ENCODE data around the gene ETNK2. TPM values are rescaled to one million over a fixed set of nuclear protein-coding genes. Genes with fewer than 3 reads are reported as not detected.

The ETNK2 gene
- total RNA-seq, 1 donor from 2014 or later = 10.0 TPM

DNA sequence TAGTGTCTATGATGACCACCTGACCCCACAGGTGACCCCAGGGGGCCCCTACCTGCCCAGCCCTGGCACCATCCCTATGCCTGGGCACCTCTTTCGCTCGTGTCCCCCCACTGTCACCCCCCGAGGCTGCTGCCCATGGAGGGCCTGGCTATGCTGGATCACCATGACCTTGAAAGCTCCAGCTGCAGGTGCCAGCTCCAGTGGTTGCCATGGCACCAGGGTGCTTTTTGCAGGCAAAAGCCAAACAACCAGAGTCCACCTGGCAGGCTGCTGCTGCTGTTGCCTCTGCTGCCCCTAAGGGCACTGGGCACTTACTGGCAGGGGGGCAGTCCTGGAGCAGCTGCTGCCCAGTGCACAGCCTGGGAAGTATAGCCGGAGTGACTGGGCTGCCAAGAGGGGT is 21.7 kb downstream of the ETNK2 start:
- Mint-ChIP-seq H3K9me3 (no peaks in the 10 kb centered on the region), H3K27me3 (no peaks in the 10 kb centered on the region), H3K36me3 (peaks cover 5% of the 10 kb centered on the region), H3K4me3 (no peak overlapping the region), H3K27ac (peak overlapping the region; percentile 22), H3K4me1 (ENCODE audit: unreplicated experiment) (peaks cover 37% of the 10 kb centered on the region)
- no peak for DNase-seq (ENCODE audit: extremely low spot score, unreplicated experiment)
- TF ChIP-seq, protein P1, sequence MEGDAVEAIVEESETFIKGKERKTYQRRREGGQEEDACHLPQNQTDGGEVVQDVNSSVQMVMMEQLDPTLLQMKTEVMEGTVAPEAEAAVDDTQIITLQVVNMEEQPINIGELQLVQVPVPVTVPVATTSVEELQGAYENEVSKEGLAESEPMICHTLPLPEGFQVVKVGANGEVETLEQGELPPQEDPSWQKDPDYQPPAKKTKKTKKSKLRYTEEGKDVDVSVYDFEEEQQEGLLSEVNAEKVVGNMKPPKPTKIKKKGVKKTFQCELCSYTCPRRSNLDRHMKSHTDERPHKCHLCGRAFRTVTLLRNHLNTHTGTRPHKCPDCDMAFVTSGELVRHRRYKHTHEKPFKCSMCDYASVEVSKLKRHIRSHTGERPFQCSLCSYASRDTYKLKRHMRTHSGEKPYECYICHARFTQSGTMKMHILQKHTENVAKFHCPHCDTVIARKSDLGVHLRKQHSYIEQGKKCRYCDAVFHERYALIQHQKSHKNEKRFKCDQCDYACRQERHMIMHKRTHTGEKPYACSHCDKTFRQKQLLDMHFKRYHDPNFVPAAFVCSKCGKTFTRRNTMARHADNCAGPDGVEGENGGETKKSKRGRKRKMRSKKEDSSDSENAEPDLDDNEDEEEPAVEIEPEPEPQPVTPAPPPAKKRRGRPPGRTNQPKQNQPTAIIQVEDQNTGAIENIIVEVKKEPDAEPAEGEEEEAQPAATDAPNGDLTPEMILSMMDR (conservative IDR thresholded peaks at IDR 0.05) = no peak

- Mint-ChIP-seq H3K27ac (peak overlapping the region; percentile 69), H3K4me3 (peak overlapping the region; percentile 73), H3K4me1 (ENCODE audit: unreplicated experiment) (peaks cover 37% of the 10 kb centered on the region), H3K9me3 (no peaks in the 10 kb centered on the region), H3K27me3 (no peaks in the 10 kb centered on the region), H3K36me3 (peaks cover 8% of the 10 kb centered on the region)
- DNase-seq (ENCODE audit: extremely low spot score, unreplicated experiment) = no peak
- TF ChIP-seq, protein P1 (conservative IDR thresholded peaks at IDR 0.05) = peak; percentile 95
These were observed 22.6 kb downstream of the ETNK2 start for GRCh38 chr1:204128964-204129896.

DNA sequence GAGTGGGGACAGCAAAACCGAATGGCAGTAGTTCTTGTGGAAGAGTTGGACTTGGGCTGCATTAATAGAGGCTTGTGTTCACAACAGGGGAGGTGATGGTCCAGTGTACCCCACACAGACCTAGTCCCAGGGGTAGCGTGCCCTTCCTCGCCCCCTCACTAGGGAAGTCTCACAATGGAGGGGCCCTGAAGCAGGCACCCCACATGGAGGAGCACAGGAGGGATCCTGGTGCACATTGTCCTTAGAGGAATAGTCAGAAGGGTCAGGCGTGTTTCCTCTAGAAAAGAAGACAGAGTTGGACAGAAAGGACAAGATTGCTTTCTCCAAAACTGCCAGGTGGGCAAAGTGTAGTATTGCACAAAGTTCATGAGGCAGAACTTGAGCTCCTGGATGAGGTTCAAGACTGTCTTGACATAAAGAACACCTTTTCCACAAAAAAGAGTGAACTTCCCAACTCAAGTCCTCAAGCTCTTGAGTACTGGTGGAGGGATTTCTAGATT is 23.3 kb downstream of the ETNK2 start:
- Mint-ChIP-seq H3K9me3 (no peaks in the 10 kb centered on the region), H3K27me3 (no peaks in the 10 kb centered on the region), H3K4me3 (peak overlapping the region; percentile 47), H3K27ac (peak overlapping the region; percentile 69), H3K36me3 (peaks cover 13% of the 10 kb centered on the region), H3K4me1 (ENCODE audit: unreplicated experiment) (peaks cover 42% of the 10 kb centered on the region)
- TF ChIP-seq, protein P1 (conservative IDR thresholded peaks at IDR 0.05) = no peak
- no peak for DNase-seq (ENCODE audit: extremely low spot score, unreplicated experiment)

DNA sequence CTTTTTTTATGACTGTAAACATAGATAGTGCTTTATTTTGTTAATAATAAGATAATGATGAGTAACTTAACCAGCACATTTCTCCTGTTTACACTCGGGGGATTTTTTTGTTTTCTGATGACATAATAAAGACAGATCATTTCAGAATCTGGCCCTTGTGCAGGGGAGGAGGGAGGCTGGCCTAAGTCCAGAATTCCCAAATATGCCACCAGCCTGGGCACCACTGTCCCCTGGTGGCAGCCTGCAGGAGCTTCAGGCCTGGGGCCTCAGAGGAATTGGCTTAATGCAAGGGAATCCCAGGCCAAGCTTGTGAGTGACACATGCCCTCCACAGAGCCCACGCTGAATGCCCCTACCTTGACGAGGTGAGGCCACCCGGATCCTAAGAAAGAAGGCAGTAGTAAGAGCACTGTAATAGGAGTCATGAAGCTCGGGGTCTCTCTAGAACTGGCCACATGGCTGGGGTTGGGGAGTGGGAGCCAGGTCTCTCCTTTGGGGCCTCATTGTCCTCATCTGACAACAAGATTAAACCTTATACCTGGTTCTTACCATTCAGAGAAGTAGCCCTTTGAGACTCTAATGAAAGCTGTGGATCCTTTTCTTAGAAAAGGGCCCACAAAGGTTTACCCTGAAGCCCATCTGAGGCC is 24.1 kb downstream of the ETNK2 start:
- H3K4me3 Mint-ChIP-seq = peak overlapping the region; percentile 58
- no peak for DNase-seq (ENCODE audit: extremely low spot score, unreplicated experiment)
- H3K9me3 Mint-ChIP-seq = no peaks in the 10 kb centered on the region
- peaks cover 18% of the 10 kb centered on the region for H3K36me3 Mint-ChIP-seq
- no peaks in the 10 kb centered on the region for H3K27me3 Mint-ChIP-seq
- peaks cover 46% of the 10 kb centered on the region for H3K4me1 Mint-ChIP-seq (ENCODE audit: unreplicated experiment)
- TF ChIP-seq, protein P1 (conservative IDR thresholded peaks at IDR 0.05) = peak; percentile 93
- peak overlapping the region; percentile 53 for H3K27ac Mint-ChIP-seq

- TF ChIP-seq, protein P1 (conservative IDR thresholded peaks at IDR 0.05) = no peak
- Mint-ChIP-seq H3K27ac (peak overlapping the region; percentile 5), H3K4me3 (no peak overlapping the region), H3K27me3 (no peaks in the 10 kb centered on the region), H3K36me3 (peaks cover 18% of the 10 kb centered on the region), H3K9me3 (no peaks in the 10 kb centered on the region), H3K4me1 (ENCODE audit: unreplicated experiment) (peaks cover 46% of the 10 kb centered on the region)
- no peak for DNase-seq (ENCODE audit: extremely low spot score, unreplicated experiment)
These were observed 24.9 kb downstream of the ETNK2 start for GRCh38 chr1:204126956-204127355.
